Measurements from ENCODE around the gene VAV2. TPM values are rescaled to one million over a fixed set of nuclear protein-coding genes. Genes with fewer than 3 reads are reported as not detected.

The VAV2 gene
- total and polyA plus RNA-seq, 2 of the 4 experiments (the other 2 are of a cell fraction), result 10.8 to 13.4 TPM

DNA sequence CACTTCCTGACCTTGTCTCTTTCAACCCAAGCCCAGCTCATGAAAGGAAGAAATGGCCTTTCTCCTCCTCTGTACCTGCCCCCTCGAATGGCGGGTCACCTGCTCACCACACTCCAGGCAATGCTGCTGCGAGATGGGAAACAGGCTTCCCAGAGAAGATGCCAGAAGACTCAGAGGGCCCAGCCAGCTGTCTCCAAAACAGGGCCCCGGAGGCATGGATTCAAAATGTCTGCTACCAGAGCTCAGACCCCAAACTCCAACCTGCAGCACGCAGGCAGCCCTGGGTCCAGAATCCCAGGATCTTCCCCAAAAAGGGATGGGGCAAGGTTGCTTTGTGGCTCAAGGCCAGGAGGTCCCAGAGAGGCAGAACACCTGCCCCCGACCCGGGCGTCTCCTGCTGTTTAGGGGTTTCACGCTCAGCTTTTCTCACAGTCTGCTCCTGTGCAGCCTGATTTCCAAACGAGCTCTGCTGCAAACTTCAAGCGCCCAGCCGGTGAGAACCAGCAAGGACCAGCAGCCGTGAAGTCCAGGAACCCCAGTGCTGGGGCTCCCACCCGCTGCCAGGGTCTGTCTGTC is 42.5 kb downstream of the VAV2 start:
- Histone ChIP-seq H3K9me1 (ENCODE audit: insufficient read depth, low read length) (0 out of 2 replicates have a peak, but pooled peaks cover under 1% of the 10 kb centered on the region), H4K8ac (ENCODE audit: low read depth in 2 of 2, low read length in 2 of 2) (no peak overlapping the region), H3K4me1 (ENCODE audit: control insufficient read depth, insufficient read depth, low read length) (peaks cover 6% of the 10 kb centered on the region), H3K4me3 (ENCODE audit: insufficient read depth, low read depth, low read length) (no peak overlapping the region), H2BK5ac (ENCODE audit: low read depth, low read length, poor library complexity, severe bottlenecking) (no peak overlapping the region), H2BK20ac (ENCODE audit: low read depth, low read length) (no peak overlapping the region), H2AFZ (replicated peaks; ENCODE audit: low read length, poor library complexity) (no peak overlapping the region), H3K79me1 (ENCODE audit: low read depth in 1 of 2, low read length in 2 of 2) (peaks cover 27 to 88% of the 10 kb centered on the region in 2 experiments), H3K18ac (ENCODE audit: low read depth, low read length) (no peak overlapping the region), H3K23ac (ENCODE audit: low read depth, low read length) (no peak overlapping the region), H3K9ac (ENCODE audit: low read depth, low read length) (no peak overlapping the region), H3K27ac (ENCODE audit: insufficient read depth, low read length) (no peak overlapping the region), H3K4ac (ENCODE audit: low read depth, low read length) (no peak overlapping the region), H3K14ac (replicated peaks; ENCODE audit: low read depth, low read length) (no peak overlapping the region), H3K27me3 (ENCODE audit: control insufficient read depth, insufficient read depth, low read length) (no peaks in the 10 kb centered on the region), H3K9me3 (ENCODE audit: control insufficient read depth, insufficient read depth, low read length) (no peaks in the 10 kb centered on the region), H2BK15ac (ENCODE audit: low read depth, low read length) (no peak overlapping the region), H4K20me1 (ENCODE audit: insufficient read depth, low read length) (peaks cover 76% of the 10 kb centered on the region), H4K91ac (ENCODE audit: insufficient read depth, low read depth, low read length) (no peak overlapping the region), H3K4me2 (ENCODE audit: low read depth, low read length) (no peak overlapping the region), H2BK120ac (ENCODE audit: low read depth, low read length) (no peak overlapping the region), H2AK5ac (ENCODE audit: low read depth, low read length) (no peak overlapping the region), H3K56ac (ENCODE audit: extremely low read depth, insufficient read depth, low read length) (no peak overlapping the region), H4K5ac (ENCODE audit: low read depth, low read length) (no peak overlapping the region), H2AK9ac (replicated peaks; ENCODE audit: low read depth, low read length, poor library complexity) (no peak overlapping the region), H3K36me3 (ENCODE audit: control insufficient read depth, insufficient read depth, low read length) (0 out of 2 replicates have a peak, but pooled peaks cover 2% of the 10 kb centered on the region)
- ATAC-seq (ENCODE audit: low read depth), result no peak
- BruUV-seq (replicated peaks), result no TSS peak
- TF ChIP-seq CTCF (conservative IDR thresholded peaks at IDR 0.05; ENCODE audit: low read depth, low read length) (no peak), BHLHE40 (IDR thresholded peaks at IDR 0.05; ENCODE audit: low read depth, low read length) (no peak), NFE2L2 (IDR thresholded peaks at IDR 0.05; ENCODE audit: low read depth, low read length) (no peak), RAD21 (IDR thresholded peaks at IDR 0.05; ENCODE audit: low read length) (no peak), CEBPB (IDR thresholded peaks at IDR 0.05; ENCODE audit: low read depth, low read length) (no peak), FOS (IDR thresholded peaks at IDR 0.05; ENCODE audit: low read depth, low read length) (no peak), POLR2A (IDR thresholded peaks at IDR 0.05; ENCODE audit: low read depth, low read length) (no peak), RCOR1 (IDR thresholded peaks at IDR 0.05; ENCODE audit: insufficient replicate concordance, low read length) (no peak), SMC3 (IDR thresholded peaks at IDR 0.05; ENCODE audit: low read depth, low read length) (no peak), RFX5 (IDR thresholded peaks at IDR 0.05; ENCODE audit: low read depth, low read length) (no peak), MAFK (IDR thresholded peaks at IDR 0.05; ENCODE audit: low read depth, low read length) (no peak), MAZ (IDR thresholded peaks at IDR 0.05; ENCODE audit: borderline replicate concordance, low read depth, low read length) (no peak), CHD1 (IDR thresholded peaks at IDR 0.05; ENCODE audit: low read depth, low read length) (no peak), MXI1 (IDR thresholded peaks at IDR 0.05; ENCODE audit: borderline replicate concordance, low read depth, low read length) (no peak)
- TF ChIP-seq, protein P1, sequence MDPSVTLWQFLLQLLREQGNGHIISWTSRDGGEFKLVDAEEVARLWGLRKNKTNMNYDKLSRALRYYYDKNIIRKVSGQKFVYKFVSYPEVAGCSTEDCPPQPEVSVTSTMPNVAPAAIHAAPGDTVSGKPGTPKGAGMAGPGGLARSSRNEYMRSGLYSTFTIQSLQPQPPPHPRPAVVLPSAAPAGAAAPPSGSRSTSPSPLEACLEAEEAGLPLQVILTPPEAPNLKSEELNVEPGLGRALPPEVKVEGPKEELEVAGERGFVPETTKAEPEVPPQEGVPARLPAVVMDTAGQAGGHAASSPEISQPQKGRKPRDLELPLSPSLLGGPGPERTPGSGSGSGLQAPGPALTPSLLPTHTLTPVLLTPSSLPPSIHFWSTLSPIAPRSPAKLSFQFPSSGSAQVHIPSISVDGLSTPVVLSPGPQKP (IDR thresholded peaks at IDR 0.05; ENCODE audit: borderline replicate concordance, low read depth, low read length), result no peak
- TF ChIP-seq, protein P2, sequence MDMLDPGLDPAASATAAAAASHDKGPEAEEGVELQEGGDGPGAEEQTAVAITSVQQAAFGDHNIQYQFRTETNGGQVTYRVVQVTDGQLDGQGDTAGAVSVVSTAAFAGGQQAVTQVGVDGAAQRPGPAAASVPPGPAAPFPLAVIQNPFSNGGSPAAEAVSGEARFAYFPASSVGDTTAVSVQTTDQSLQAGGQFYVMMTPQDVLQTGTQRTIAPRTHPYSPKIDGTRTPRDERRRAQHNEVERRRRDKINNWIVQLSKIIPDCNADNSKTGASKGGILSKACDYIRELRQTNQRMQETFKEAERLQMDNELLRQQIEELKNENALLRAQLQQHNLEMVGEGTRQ (IDR thresholded peaks at IDR 0.05; ENCODE audit: low read depth, low read length), result no peak
- intact Hi-C loops (cut with micrococcal nuclease), result no loop called here
- in situ Hi-C loops (cut with MboI; ENCODE audit: low sequenced_read_pairs), result no loop called here
- dilution Hi-C loops (cut with HindIII; ENCODE audit: low sequenced_read_pairs, unreplicated experiment), result no loop called here
- CTCF ChIA-PET, result no interaction called here
- POLR2A ChIA-PET (ENCODE audit: unreplicated experiment), result no interaction called here
- WGBS, 2 experiments (ENCODE audit: extremely low coverage in 2 of 2, insufficient read length in 1 of 2), result 100% methylated on average over 1 of the region's 14 CpGs; no CpG with 5 or more reads in 1 of the 2 experiments
- no peak for DNase-seq
